ENCODE measurements around the gene VSTM4.

Gene VSTM4

DNA sequence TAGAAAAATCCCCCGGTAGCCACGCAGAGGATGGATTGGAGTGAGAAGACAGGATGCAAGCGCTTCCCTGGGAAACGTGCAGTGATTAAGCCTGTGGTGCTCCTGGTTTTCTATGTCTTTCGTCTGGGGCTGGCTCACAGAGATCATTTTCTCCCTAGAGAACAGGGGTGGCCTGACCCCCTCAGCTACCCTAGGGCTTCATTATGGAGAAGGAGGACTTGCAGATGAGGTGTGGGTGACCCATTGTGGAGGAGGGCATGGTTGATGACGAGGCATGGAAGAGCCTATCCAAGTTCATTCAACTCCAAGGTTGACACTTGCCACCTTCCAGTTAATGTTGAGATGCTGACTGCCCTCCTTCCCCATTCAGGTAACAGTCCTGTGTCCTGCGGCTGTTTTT lies 75.9 kb downstream of the VSTM4 start:
- no peak for DNase-seq

DNA sequence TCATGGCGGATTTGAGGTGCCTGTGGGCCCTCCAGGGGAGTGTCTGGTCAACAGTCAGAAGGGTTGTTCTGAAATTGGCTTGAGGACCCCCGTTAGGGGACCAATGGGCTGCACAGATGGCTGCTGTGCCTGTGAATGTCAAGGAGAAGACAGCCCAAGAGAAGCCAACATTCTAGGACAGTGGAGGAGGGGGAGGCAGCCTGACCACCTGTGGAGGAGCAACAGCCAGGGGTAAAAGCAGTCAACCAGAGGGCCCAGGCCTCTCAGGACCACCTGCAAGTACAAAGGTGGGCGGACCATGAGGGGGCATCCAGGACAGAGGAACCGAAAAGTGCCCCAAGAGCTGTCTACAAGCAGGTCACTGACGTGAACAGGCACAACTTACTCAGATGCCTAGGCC lies 76.6 kb downstream of the VSTM4 start:
- no peak for DNase-seq

DNA sequence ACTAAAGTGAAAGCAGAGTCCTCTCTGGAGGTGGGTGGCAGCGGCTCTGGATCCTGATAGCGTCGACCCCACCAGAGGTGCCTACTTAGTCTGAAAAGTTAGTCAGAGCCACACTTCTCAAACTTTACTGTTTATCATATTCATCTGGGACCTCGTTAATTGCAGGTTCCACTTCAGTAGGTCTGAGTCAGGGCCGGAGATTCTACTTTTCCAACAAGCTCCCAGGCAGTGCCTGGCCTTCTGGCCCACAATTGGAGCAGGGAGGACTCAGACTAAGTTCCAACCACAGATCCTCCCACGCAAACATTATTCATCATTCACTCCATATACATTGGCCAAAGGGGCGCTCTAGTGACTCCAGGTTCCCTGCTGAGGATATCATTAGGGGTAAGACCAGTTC lies 78.1 kb downstream of the VSTM4 start:
- DNase-seq = no peak

- no peak for DNase-seq
Observed at GRCh38 chr10:49036638-49037037, 78.7 kb downstream of the VSTM4 start.

- no peak for DNase-seq
Observed at GRCh38 chr10:49035920-49036319, 79.4 kb downstream of the VSTM4 start.

- DNase-seq = no peak
Observed at GRCh38 chr10:49034925-49035324, 80.4 kb downstream of the VSTM4 start.

- no peak for DNase-seq
Observed at GRCh38 chr10:49033939-49034338, 81.4 kb downstream of the VSTM4 start.

DNA sequence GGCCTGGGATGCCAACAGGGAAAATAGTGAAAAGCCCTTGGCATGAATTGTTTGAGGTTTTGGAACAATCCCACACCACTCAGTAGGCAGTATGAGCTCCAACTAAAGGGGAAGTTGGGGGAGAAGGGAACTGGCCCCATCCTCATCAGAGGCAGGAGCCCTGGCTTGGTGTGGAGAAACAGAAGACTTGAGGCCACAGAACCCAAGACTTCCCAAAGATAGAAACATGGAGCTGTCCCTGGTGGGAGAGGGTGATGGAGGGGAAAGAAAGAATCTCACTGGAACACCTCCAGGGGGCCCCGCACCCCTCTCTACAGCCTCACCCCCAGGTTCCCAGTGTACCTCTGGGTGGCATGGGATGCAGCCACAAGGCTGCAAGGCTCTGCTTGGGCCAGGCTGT lies 85.7 kb downstream of the VSTM4 start:
- no peak for DNase-seq

GRCh38 chr10:49028639-49029038 lies 86.7 kb downstream of the VSTM4 start:
- DNase-seq = no peak

DNA sequence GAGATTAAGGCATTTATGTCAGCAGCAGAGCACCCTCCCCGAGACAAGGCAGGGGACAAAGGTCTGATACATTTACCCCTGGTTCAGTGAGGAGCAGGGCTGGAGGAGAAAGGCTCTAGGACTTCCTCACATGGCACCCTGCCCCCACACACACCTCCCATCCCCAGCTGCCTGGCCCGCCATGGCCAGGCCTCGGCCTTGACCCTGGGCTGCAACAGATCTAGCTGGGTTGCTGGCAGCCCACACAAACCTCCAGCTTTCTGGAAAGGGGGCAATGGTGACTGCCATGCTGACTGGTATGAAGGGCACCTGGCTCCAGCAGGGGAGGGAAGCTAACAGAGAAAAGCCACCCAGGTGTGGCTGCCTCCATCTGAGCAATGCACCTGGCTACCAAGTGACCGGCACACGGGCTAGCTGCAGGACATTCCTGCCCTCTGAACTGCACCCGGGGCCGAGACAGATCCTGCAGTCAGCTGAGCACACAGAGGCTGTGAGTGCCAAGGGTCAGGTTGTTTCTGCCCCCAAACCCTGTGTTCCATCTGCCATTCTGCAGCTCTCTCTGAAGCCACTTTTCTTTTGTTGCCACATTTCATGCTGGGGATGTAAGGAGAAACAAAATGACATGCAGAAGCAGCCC lies 89.9 kb downstream of the VSTM4 start:
- no peak for DNase-seq

- DNase-seq = no peak
Observed at GRCh38 chr10:49024484-49024883, 90.8 kb downstream of the VSTM4 start.

DNA sequence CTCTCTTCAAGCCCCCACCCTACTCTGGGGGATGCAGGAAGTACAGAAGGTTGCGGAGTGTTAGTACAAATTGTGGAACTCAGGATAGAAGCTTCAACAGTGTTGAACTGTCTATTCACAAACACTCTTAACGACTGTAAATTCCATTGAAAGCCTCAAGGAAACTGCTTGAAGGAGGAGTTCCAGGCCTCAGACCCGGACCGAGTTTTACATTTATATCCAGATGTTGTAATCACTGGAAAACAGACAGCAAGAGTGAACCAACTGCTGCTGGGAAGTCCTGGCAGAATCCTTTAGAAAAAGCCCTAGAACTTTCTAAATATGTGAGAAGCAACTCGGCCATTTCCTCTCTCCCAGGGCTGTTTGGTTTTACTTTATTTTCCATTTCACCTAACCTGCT lies 91.6 kb downstream of the VSTM4 start:
- DNase-seq = no peak

DNA sequence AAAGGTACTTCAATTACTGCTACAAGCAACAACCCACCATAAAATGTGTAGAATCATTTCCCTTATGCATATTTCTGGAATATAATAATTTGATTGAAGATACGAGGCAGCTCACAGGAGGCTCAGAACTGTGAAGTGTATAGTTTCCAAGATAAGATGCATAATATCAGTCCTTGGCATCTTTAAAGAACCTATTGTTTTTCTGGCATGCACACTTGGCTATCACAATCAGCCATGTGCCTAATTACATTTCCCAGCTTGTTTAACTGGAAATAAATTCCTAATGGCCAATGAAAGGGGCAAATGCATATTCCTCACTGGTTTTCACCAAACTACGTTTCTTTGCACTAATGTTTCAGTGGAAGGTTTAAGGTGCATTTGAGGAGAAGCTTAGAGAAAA lies 92.3 kb downstream of the VSTM4 start:
- no peak for DNase-seq

- no peak for DNase-seq
Observed at GRCh38 chr10:49021685-49022084, 93.6 kb downstream of the VSTM4 start.

DNA sequence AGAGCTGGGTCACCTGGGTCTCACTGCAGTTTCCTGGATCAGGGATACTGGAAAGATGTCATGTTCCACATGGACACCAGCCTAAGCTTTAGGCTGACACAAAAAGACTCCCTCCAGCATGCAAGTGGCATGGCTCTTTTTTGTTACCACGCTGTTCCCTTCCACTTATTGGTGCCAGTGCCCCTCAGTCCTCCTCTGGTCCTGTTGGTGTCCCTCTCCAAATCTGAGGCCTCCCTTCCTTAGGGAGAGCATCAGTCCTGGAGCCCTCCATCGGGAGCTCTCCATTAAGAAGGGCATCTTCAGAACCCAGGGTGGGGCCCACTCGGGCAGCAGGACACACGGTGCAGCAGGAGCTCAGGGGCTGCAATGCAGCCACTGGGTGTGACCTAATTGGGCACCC lies 99.6 kb downstream of the VSTM4 start:
- DNase-seq = no peak

- no peak for DNase-seq
Observed at GRCh38 chr10:49012603-49013002, 102.7 kb downstream of the VSTM4 start.

GRCh38 chr10:49011756-49012155 lies 103.6 kb downstream of the VSTM4 start:
- no peak for DNase-seq

DNA sequence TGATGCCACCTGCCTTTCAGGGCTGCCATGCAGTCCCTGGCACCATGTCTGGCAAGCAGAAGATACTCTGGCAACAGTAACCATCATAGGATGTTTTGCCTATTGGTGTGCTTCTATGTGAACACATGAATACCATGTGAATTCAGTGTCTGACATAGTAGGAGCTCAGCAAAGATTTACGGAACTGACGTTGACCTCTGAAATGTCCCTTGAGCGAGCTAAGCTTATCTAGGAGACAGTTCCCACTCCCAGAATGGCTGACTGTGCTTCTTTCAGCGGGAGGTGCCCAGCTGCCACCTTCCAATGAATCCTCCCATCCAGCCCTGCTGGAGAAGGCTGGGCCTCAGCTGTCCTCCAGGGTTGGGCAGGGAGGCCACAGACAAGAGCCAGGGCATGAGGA lies 104.5 kb downstream of the VSTM4 start:
- no peak for DNase-seq

DNA sequence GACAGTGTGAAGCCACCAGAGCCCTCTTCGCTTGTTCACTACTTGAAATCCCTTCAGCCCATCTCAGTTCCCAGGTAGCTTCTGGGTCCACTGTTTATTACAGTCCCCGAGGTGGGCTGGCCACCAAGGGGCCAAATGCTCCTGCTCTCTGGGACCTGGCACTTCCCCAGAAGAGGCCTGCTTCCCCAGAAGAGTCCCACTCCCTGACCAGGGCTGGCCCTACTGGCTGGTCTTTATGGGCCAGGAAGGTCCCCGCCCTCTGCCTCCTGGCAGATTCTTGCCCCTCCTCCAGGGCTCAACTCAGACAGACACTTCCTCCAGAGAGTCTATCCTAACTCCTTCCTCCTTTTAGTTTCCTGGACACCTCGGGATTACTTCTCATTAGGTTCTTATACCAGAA lies 105.0 kb downstream of the VSTM4 start:
- DNase-seq = no peak

DNA sequence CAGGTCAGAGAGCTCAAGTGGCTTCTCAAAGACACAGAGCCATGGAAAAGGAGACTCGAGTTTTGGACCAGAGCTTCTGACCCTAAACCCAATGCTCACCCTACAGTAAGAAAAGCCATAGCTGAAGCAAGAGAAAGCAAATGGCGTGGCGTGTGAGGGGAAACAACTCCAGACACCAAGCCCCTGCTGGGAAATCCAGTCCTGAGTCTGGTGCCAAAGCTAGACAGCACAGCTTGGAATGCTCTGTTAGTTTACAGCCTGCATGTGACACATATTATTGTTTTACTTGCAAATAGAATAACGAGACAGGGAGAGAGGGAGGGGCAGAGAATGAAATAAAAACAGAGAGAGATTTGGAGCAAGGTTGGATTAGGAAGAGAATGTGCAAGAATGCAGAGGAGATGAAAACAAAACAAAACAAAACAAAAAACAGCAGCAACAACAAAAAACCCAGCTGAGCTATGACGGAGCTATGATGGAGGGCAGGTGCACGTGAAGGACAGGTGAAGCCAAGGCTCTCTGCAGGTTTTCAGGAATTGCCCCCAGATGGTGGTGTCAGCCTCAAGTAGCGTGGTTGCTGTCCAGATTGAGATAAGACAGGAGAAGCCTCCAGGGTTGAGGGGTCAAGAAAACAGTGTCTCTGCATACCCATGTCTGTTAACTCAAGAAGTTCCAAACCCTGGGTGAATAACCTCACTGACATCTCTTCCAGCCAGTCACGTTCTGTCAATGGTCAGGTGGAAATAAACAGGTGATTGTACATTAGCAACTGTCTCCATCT lies 105.9 kb downstream of the VSTM4 start:
- DNase-seq = no peak

GRCh38 chr10:49008505-49009198 lies 106.7 kb downstream of the VSTM4 start:
- no peak for DNase-seq

DNA sequence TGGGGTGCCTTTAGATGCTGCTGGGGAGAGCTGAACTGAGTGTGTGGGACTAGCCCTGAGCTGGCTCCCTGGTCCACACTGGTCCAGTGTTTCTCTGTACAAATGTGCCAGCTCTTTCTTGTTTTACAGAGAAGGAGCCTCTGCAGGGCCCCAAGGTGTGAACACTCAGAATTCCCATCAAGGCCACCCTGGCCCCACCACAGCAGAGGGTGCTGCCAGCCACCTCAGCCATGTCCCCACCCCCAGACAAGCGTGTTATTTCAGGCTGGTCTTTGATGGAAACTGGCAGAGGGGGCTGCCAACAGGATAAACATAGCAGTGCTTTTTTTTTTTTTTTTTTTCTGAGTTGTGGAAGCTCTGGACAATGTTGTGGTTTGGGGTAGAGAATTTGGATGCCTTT lies 107.2 kb downstream of the VSTM4 start:
- DNase-seq = no peak

GRCh38 chr10:49007129-49007528 lies 108.2 kb downstream of the VSTM4 start:
- no peak for DNase-seq

DNA sequence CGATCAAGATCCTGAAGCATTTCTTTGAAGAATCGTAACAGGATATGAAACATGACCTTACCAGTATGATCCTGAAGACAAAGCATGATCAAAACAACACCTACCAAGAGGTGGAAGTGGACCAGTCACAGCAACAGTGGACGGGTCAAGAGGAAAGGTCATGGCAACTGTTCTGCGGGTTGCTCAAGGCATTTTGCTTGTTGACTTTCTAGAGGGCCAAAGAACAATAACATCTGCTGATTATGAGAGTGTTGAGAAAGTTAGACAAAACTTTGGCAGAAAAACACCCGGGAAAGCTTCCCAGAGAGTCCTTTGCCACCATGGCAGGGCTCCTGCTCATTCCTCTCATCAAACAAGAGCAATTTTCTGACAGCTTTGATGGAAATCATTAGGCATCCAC lies 110.1 kb downstream of the VSTM4 start:
- no peak for DNase-seq

Measured in hippocampal formation (tissue), 2 donors.